ENCODE data around the gene DSG4. TPM values are rescaled to one million over a fixed set of nuclear protein-coding genes. Genes with fewer than 3 reads are reported as not detected.

DSG4 gene
- total RNA-seq, 2 donors from 2014 or later, result not detected

GRCh38 chr18:31441493-31441892 is 64.9 kb downstream of the DSG4 start:
- WGBS, 2 experiments (ENCODE audit: insufficient coverage in 1 of 2, insufficient read length in 1 of 2), result 81 to 93% methylated on average over 3 to 4 of the region's 4 CpGs
- H3K27ac ChIP-seq (ENCODE audit: low read depth, low read length), result no peak overlapping the region
- Mint-ChIP-seq H3K27ac (no peak overlapping the region), H3K36me3 (ENCODE audit: low read depth) (no peaks in the 10 kb centered on the region), H3K4me1 (no peaks in the 10 kb centered on the region), H3K27me3 (ENCODE audit: insufficient read depth) (no peaks in the 10 kb centered on the region), H3K4me3 (no peak overlapping the region), H3K9me3 (no peaks in the 10 kb centered on the region)
- H3K4me3 ChIP-seq (ENCODE audit: low read length), result no peak overlapping the region
- no peaks in the 10 kb centered on the region for H3K27me3 ChIP-seq (ENCODE audit: control insufficient read depth, insufficient read depth, low read length, poor library complexity, severe bottlenecking)
- H3K9ac ChIP-seq (ENCODE audit: extremely low read depth, low read length, poor library complexity, severe bottlenecking), result no peak overlapping the region
- no peak for DNase-seq
- no peak for TF ChIP-seq CTCF (conservative IDR thresholded peaks at IDR 0.05)
- H3K36me3 ChIP-seq (ENCODE audit: control insufficient read depth, insufficient read depth, low read length), result no peaks in the 10 kb centered on the region
- H3K4me1 ChIP-seq (ENCODE audit: control insufficient read depth, insufficient read depth, low read length), result no peaks in the 10 kb centered on the region
- no peaks in the 10 kb centered on the region for H3K9me3 ChIP-seq (ENCODE audit: control insufficient read depth, low read length)

DNA sequence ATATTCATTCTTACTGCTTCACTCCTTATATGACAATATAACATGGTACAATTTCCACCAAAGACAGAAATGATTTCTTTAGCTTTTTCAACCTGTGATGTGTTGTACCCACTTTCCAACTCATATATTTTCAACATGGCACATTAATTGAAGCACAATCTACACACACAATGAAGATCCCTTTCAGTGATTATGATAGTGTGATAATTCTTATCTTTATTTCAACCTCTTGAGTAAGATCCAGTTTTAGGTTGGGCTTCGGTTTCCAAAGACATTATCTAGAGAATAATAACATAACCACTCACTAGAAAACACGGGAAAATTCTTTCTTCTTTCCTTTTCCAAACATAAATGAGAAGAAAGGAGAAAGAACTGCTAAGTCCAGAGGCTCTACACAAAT is 67.6 kb downstream of the DSG4 start:
- H3K4me1 Mint-ChIP-seq, result no peaks in the 10 kb centered on the region
- no peak for DNase-seq

GRCh38 chr18:31445908-31446307 is 69.3 kb downstream of the DSG4 start:
- Histone ChIP-seq H3K36me3 (ENCODE audit: control insufficient read depth, insufficient read depth, low read length) (no peaks in the 10 kb centered on the region), H3K27me3 (ENCODE audit: control insufficient read depth, insufficient read depth, low read length, poor library complexity, severe bottlenecking) (no peaks in the 10 kb centered on the region), H3K4me3 (ENCODE audit: low read length) (no peak overlapping the region), H3K27ac (ENCODE audit: low read depth, low read length) (no peak overlapping the region), H3K4me1 (ENCODE audit: control insufficient read depth, insufficient read depth, low read length) (no peaks in the 10 kb centered on the region), H3K9ac (ENCODE audit: extremely low read depth, low read length, poor library complexity, severe bottlenecking) (no peak overlapping the region), H3K9me3 (ENCODE audit: control insufficient read depth, low read length) (no peaks in the 10 kb centered on the region)
- no peak for TF ChIP-seq CTCF (conservative IDR thresholded peaks at IDR 0.05)
- H3K4me1 Mint-ChIP-seq, result no peaks in the 10 kb centered on the region
- H3K9me3 Mint-ChIP-seq, result no peaks in the 10 kb centered on the region
- no peaks in the 10 kb centered on the region for H3K36me3 Mint-ChIP-seq (ENCODE audit: low read depth)
- no peak for DNase-seq
- no peaks in the 10 kb centered on the region for H3K27me3 Mint-ChIP-seq (ENCODE audit: insufficient read depth)
- no peak overlapping the region for H3K27ac Mint-ChIP-seq
- H3K4me3 Mint-ChIP-seq, result no peak overlapping the region

More for the DNA sequence above, 67.6 kb downstream of the DSG4 start:
- Histone ChIP-seq H3K27ac (ENCODE audit: low read depth, low read length) (no peak overlapping the region), H3K9ac (ENCODE audit: extremely low read depth, low read length, poor library complexity, severe bottlenecking) (no peak overlapping the region), H3K4me3 (ENCODE audit: low read length) (no peak overlapping the region), H3K27me3 (ENCODE audit: control insufficient read depth, insufficient read depth, low read length, poor library complexity, severe bottlenecking) (no peaks in the 10 kb centered on the region), H3K4me1 (ENCODE audit: control insufficient read depth, insufficient read depth, low read length) (no peaks in the 10 kb centered on the region), H3K36me3 (ENCODE audit: control insufficient read depth, insufficient read depth, low read length) (no peaks in the 10 kb centered on the region), H3K9me3 (ENCODE audit: control insufficient read depth, low read length) (no peaks in the 10 kb centered on the region)
- Mint-ChIP-seq H3K9me3 (no peaks in the 10 kb centered on the region), H3K27ac (no peak overlapping the region), H3K27me3 (ENCODE audit: insufficient read depth) (no peaks in the 10 kb centered on the region), H3K36me3 (ENCODE audit: low read depth) (no peaks in the 10 kb centered on the region), H3K4me3 (no peak overlapping the region)
- 100% methylated on average over 2 of the region's 2 CpGs; no CpG with 5 or more reads in 1 of the 2 experiments for WGBS, 2 experiments (ENCODE audit: insufficient coverage in 1 of 2, insufficient read length in 1 of 2)
- no peak for TF ChIP-seq CTCF (conservative IDR thresholded peaks at IDR 0.05)
